H1 (cell line): ENCODE results near the gene FTHL17. TPM values are rescaled to one million over a fixed set of nuclear protein-coding genes. Genes with fewer than 3 reads are reported as not detected.

ENCODE experiments used
- GTF2F1 ChIP-seq: IDR thresholded peaks from 2 replicates; pipeline ENCODE4 v1.6.1; 2012; ENCODE audit warnings: low read depth, low read length, improper control_type of control experiment, borderline replicate concordance
- polyA plus RNA-seq, 7 experiments: library from polyadenylated mRNA; depleted of rRNA in 3 of 7; stranded (reverse) in 5 of 7; unstranded in 2 of 7; fragments of >200 nt in 5 of 7; fragments of 200-250 nt in 2 of 7; gene quantifications; 1 replicate in 5 of 7; 2 replicates in 1 of 7; 4 replicates in 1 of 7; pipeline versions ENCODE4 v1.2.1 to v1.2.3, GENCODE V29; 2011 to 2013; ENCODE audit warnings: missing spikeins in 2 of 7, mixed read lengths in 2 of 7
- total RNA-seq: library from RNA; stranded (reverse); fragmentation: NEBNext Ultra II Directional; extraction: Animal tissue kit (Norgen Biotek cat#: 25700); gene quantifications from 2 replicates; pipeline ENCODE4 v1.2.1, GENCODE V29; 2021
- TF ChIP-seq, protein P1 (sequence below): fragments of 300-600 bp; sonication (generic); IDR thresholded peaks from 2 replicates; pipeline ENCODE4 v1.7.1; 2012; ENCODE audit warnings: low read length, moderate library complexity, mild to moderate bottlenecking, inconsistent platforms; ENCODE audit not compliant: insufficient replicate concordance
- TF ChIP-seq, protein P2 (sequence below): IDR thresholded peaks from 2 replicates; pipeline ENCODE4 v1.6.1; 2012; ENCODE audit warnings: inconsistent platforms
- TF ChIP-seq, protein P3 (sequence below): IDR thresholded peaks from 2 replicates; pipeline ENCODE4 v1.6.1; 2012; ENCODE audit warnings: low read length, inconsistent platforms

The FTHL17 gene
- total and polyA plus RNA-seq, 2 of the 8 experiments (the other 6 are each of a cell fraction or from before 2014, with no cell fraction given), result not detected

DNA sequence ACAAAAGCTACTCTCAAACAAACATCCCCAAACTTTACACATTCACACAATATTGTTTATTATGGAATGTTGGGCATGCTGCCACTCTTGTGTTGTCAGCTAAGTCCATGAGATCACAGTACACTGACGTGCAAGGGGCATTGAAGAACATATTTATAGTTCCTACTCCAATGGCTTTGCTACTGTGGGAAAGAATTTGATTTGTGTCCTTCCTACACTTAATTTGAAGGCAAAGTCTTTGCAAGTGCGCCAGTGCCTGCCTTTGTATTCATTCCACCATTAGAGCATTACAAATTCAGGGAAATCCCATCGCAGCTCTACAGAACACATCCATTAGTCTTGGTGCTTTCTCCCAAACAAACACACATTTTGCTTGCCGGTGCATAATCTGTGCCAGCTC is 45.4 kb upstream of the FTHL17 start (continued):
- TF ChIP-seq, protein P1, sequence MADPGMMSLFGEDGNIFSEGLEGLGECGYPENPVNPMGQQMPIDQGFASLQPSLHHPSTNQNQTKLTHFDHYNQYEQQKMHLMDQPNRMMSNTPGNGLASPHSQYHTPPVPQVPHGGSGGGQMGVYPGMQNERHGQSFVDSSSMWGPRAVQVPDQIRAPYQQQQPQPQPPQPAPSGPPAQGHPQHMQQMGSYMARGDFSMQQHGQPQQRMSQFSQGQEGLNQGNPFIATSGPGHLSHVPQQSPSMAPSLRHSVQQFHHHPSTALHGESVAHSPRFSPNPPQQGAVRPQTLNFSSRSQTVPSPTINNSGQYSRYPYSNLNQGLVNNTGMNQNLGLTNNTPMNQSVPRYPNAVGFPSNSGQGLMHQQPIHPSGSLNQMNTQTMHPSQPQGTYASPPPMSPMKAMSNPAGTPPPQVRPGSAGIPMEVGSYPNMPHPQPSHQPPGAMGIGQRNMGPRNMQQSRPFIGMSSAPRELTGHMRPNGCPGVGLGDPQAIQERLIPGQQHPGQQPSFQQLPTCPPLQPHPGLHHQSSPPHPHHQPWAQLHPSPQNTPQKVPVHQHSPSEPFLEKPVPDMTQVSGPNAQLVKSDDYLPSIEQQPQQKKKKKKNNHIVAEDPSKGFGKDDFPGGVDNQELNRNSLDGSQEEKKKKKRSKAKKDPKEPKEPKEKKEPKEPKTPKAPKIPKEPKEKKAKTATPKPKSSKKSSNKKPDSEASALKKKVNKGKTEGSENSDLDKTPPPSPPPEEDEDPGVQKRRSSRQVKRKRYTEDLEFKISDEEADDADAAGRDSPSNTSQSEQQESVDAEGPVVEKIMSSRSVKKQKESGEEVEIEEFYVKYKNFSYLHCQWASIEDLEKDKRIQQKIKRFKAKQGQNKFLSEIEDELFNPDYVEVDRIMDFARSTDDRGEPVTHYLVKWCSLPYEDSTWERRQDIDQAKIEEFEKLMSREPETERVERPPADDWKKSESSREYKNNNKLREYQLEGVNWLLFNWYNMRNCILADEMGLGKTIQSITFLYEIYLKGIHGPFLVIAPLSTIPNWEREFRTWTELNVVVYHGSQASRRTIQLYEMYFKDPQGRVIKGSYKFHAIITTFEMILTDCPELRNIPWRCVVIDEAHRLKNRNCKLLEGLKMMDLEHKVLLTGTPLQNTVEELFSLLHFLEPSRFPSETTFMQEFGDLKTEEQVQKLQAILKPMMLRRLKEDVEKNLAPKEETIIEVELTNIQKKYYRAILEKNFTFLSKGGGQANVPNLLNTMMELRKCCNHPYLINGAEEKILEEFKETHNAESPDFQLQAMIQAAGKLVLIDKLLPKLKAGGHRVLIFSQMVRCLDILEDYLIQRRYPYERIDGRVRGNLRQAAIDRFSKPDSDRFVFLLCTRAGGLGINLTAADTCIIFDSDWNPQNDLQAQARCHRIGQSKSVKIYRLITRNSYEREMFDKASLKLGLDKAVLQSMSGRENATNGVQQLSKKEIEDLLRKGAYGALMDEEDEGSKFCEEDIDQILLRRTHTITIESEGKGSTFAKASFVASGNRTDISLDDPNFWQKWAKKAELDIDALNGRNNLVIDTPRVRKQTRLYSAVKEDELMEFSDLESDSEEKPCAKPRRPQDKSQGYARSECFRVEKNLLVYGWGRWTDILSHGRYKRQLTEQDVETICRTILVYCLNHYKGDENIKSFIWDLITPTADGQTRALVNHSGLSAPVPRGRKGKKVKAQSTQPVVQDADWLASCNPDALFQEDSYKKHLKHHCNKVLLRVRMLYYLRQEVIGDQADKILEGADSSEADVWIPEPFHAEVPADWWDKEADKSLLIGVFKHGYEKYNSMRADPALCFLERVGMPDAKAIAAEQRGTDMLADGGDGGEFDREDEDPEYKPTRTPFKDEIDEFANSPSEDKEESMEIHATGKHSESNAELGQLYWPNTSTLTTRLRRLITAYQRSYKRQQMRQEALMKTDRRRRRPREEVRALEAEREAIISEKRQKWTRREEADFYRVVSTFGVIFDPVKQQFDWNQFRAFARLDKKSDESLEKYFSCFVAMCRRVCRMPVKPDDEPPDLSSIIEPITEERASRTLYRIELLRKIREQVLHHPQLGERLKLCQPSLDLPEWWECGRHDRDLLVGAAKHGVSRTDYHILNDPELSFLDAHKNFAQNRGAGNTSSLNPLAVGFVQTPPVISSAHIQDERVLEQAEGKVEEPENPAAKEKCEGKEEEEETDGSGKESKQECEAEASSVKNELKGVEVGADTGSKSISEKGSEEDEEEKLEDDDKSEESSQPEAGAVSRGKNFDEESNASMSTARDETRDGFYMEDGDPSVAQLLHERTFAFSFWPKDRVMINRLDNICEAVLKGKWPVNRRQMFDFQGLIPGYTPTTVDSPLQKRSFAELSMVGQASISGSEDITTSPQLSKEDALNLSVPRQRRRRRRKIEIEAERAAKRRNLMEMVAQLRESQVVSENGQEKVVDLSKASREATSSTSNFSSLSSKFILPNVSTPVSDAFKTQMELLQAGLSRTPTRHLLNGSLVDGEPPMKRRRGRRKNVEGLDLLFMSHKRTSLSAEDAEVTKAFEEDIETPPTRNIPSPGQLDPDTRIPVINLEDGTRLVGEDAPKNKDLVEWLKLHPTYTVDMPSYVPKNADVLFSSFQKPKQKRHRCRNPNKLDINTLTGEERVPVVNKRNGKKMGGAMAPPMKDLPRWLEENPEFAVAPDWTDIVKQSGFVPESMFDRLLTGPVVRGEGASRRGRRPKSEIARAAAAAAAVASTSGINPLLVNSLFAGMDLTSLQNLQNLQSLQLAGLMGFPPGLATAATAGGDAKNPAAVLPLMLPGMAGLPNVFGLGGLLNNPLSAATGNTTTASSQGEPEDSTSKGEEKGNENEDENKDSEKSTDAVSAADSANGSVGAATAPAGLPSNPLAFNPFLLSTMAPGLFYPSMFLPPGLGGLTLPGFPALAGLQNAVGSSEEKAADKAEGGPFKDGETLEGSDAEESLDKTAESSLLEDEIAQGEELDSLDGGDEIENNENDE, result no peak
- TF ChIP-seq, protein P2, sequence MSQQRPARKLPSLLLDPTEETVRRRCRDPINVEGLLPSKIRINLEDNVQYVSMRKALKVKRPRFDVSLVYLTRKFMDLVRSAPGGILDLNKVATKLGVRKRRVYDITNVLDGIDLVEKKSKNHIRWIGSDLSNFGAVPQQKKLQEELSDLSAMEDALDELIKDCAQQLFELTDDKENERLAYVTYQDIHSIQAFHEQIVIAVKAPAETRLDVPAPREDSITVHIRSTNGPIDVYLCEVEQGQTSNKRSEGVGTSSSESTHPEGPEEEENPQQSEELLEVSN, result no peak
- TF ChIP-seq, protein P3, sequence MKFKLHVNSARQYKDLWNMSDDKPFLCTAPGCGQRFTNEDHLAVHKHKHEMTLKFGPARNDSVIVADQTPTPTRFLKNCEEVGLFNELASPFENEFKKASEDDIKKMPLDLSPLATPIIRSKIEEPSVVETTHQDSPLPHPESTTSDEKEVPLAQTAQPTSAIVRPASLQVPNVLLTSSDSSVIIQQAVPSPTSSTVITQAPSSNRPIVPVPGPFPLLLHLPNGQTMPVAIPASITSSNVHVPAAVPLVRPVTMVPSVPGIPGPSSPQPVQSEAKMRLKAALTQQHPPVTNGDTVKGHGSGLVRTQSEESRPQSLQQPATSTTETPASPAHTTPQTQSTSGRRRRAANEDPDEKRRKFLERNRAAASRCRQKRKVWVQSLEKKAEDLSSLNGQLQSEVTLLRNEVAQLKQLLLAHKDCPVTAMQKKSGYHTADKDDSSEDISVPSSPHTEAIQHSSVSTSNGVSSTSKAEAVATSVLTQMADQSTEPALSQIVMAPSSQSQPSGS, result no peak
- no peak for TF ChIP-seq GTF2F1
- TF ChIP-seq, all 59 proteins: peak for 0
